ENCODE results near the gene CUL9. TPM values are rescaled to one million over a fixed set of nuclear protein-coding genes. Genes with fewer than 3 reads are reported as not detected.

Gene CUL9
- total and polyA plus RNA-seq, 8 donors = 11.3 to 99.3 (median 15.1) TPM

DNA sequence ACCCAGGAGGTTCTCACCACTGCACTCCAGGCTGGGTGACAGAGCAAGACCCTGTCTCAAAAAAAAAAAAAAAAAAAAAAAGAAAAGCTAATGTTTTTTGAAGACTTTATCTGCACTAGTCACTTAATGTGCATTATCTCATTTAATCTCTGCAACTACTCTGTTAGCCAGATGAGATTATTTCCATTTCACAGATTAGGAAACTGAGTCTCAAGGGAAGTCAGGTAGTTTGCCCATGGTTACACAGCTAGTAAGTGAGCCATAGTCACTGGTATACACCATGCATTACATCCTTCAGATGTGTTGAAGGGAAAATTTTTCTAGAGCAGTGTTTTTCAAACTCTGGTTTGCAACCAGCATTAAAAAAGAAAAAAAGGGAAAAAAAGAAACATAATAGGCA, 18.1 kb upstream of the CUL9 start:
- intact Hi-C loops (cut with DNase I) = no loop called here
- Histone ChIP-seq H3K27ac (no peak overlapping the region), H3K4me3 (no peak overlapping the region), H3K27me3 (no peaks in the 10 kb centered on the region), H3K4me1 (no peaks in the 10 kb centered on the region), H3K9me3 (no peaks in the 10 kb centered on the region), H3K36me3 (peaks cover 0 to 4% (median 0%) of the 10 kb centered on the region in 3 donors)
- DNase-seq (no peak), ATAC-seq (no peak), FAIRE-seq (no peak)
- TF ChIP-seq CTCF (IDR thresholded peaks at IDR 0.05) = no peak

DNA sequence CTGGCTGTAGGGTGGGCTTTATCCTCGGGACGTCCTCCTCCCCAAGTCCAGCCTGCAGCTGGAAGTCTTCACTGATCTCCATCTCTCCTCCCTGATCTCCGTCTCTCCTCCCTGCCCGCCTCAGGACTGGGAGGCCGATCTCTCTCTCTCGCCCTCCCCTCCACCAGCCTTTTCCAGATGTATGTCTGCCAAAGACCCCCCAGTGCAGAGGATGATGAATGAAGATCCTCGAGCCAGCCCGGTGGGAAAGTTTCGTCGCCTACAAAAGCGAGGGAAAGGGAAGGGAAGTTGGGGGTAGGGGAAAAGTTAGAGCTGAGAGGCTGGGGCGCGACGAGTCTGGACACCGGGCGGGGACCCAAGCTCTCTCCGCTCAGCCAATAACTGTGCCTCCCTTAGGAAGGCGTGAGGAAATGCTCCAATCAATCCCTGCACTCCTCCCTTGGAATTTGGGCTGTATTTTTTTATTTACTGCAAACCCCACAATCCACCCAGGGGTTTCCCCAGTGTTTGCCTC, 11.5 kb upstream of the CUL9 start:
- no peaks in the 10 kb centered on the region for H3K9me3 ChIP-seq
- peak overlapping the region; percentile 88 to 97 (median 94) for H3K27ac ChIP-seq
- intact Hi-C loops (cut with DNase I) = no loop called here
- WGBS, 2 donors = 0% methylated on average over 18 of the region's 18 CpGs
- peaks cover 8 to 23% (median 23%) of the 10 kb centered on the region in 3 donors for H3K4me1 ChIP-seq
- peak; percentile 42 to 51 (median 47) for ATAC-seq
- FAIRE-seq = no peak
- H3K27me3 ChIP-seq = no peaks in the 10 kb centered on the region
- no peak for TF ChIP-seq CTCF (IDR thresholded peaks at IDR 0.05)
- DNase-seq = peak in 4 of 6 donors; percentile 69 to 77 (median 74)
- H3K36me3 ChIP-seq = peaks cover 0 to under 1% (median 0%) of the 10 kb centered on the region in 3 donors
- H3K4me3 ChIP-seq = peak overlapping the region; percentile 10 to 97 (median 82)

DNA sequence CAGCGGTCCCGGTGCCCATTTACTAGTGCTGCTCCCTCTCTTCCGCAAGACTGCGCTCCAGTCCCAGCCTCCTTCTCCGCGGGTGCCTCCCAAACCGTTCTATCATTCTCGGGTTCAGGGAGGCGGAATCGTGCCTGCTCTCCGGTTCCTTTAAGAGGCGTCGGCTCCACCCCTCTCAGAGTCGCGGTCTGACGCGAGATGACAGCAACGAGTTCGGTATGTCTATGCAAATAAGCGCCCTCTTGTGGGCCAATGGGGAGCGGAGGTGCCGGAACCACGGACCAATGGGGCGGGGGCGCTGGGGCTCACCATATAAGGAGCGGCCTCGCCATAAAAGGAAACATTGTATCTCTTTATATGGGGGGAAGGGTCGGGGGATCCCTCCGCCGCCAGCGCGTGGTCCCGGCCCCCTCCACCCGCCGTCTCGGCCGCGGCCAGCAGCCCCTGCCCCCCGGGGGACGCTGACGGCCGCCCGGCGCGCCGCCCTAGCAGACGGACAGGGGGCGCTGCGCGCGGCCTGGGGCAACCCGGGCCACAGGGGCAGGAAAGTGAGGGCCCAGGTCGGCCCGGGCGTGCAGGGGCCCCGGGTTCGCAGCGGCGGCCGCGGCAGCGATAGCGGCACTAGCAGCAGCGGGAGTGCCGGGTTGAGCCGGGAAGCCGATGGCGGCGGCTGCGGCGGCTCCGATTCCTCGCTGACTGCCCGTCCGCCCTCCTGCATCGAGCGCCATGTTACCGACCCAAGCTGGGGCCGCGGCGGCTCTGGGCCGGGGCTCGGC, 10.9 kb upstream of the CUL9 start, which contains the start of gene SRF:
SRF (plus strand) TSS at position 339 of the 776 bp plus-strand sequence; CDS start at position 727, 388 bp downstream.
- intact Hi-C loops (cut with DNase I) = no loop called here
- Histone ChIP-seq H3K36me3 (peaks cover 0 to 7% (median 0%) of the 10 kb centered on the region in 3 donors), H3K4me1 (peaks cover 8 to 23% (median 23%) of the 10 kb centered on the region in 3 donors), H3K4me3 (peak within 1 kb of the TSS; percentile 68 to 97 (median 87)), H3K27ac (peak within 1 kb of the TSS; percentile 88 to 97 (median 94)), H3K9me3 (no peaks in the 10 kb centered on the region), H3K27me3 (no peaks in the 10 kb centered on the region)
- WGBS, 2 donors = 0% methylated on average over 50 to 83 of the region's 83 CpGs
- FAIRE-seq (peak; percentile 47), ATAC-seq (peak; percentile 73 to 84 (median 78)), DNase-seq (peak; percentile 97 to 100 (median 99))
- peak; percentile 51 to 66 (median 60) for TF ChIP-seq CTCF (IDR thresholded peaks at IDR 0.05)

GRCh38 chr6:43171707-43172103, 10.3 kb upstream of the CUL9 start:
- DNase-seq = peak in 4 of 6 donors; percentile 33 to 86 (median 56)

More at GRCh38 chr6:43171707-43172103, 10.3 kb upstream of the CUL9 start:
- peak overlapping the region; percentile 68 to 97 (median 87) for H3K4me3 ChIP-seq
- H3K27me3 ChIP-seq = no peaks in the 10 kb centered on the region
- 0 to 1% methylated on average over 30 to 57 of the region's 57 CpGs for WGBS, 2 donors
- peaks cover 0 to 13% (median 0%) of the 10 kb centered on the region in 3 donors for H3K36me3 ChIP-seq
- no peaks in the 10 kb centered on the region for H3K9me3 ChIP-seq
- FAIRE-seq = no peak
- no peak for TF ChIP-seq CTCF (IDR thresholded peaks at IDR 0.05)
- peak in 1 of 4 donors; percentile 0 for ATAC-seq
- H3K4me1 ChIP-seq = peaks cover 8 to 23% (median 23%) of the 10 kb centered on the region in 3 donors
- intact Hi-C loops (cut with DNase I) = no loop called here
- H3K27ac ChIP-seq = peak overlapping the region; percentile 88 to 97 (median 94)
